Measurements from ENCODE around the gene CEP57L1. TPM values are rescaled to one million over a fixed set of nuclear protein-coding genes. Genes with fewer than 3 reads are reported as not detected.
"Not testable (repeated sequence)": the region's sequence is repeated elsewhere in the genome, so short reads cannot be mapped to it uniquely, and the experiment has no call there.

The CEP57L1 gene
- total RNA-seq, 1 experiment from 2014 or later, result 77.3 TPM

GRCh38 chr6:109105681-109106080, 10.4 kb downstream of the CEP57L1 start:
- DNase-seq (ENCODE audit: low read depth), result no peak

- DNase-seq (ENCODE audit: low read depth), result not testable (repeated sequence)
Measured at GRCh38 chr6:109109663-109110062, 14.4 kb downstream of the CEP57L1 start.

DNA sequence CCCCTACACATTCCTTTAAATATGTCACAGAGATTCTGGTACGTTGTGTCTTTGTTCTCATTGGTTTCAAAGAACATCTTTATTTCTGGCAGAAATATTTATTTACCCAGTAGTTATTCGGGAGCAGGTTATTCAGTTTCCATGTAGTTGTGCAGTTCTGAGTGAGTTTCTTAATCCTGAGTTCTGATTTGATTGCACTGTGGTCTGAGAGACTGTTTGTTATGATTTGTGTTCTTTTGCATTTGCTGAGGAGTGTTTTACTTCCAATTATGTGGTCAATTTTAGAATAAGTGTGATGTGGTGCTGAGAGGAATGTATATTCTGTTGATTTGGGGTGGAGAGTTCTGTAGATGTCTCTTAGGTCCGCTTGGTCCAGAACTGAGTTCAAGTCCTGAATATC, 17.4 kb downstream of the CEP57L1 start:
- not testable (repeated sequence) for DNase-seq (ENCODE audit: low read depth)

DNA sequence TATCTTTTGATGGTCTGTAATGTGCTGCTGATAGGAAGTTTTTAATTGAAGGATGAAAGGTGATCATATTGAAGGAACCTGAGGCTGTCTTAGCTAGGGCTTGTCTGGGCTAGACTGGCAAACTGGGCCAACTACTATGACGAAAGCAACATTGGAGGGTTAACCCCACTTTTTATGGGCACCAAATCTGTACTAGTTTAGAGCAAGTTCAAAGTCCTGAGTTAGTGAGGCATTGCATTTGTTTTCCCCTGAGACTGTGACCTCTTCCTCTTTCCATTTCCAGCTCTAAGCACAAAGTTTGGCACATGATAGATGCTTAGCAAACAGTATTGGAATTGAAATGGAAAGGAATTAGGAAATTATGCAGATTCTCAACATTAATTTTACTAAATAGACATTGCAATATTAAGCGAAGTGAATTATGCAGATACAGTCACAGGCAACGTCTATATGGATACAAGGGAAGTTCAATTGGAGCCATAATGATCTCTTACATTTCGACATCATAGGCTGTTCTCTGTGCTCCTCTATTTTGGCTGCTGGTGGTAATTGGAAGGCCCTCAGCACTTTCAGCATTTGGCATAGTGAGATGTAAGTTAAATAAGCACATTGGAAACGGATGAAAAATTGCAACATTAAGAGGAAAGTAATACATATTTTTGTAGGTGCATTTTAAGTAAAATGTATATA, 22.2 kb downstream of the CEP57L1 start:
- DNase-seq (ENCODE audit: low read depth), result no peak

- no peak for DNase-seq (ENCODE audit: low read depth)
Measured at GRCh38 chr6:109118337-109118736, 23.0 kb downstream of the CEP57L1 start.

DNA sequence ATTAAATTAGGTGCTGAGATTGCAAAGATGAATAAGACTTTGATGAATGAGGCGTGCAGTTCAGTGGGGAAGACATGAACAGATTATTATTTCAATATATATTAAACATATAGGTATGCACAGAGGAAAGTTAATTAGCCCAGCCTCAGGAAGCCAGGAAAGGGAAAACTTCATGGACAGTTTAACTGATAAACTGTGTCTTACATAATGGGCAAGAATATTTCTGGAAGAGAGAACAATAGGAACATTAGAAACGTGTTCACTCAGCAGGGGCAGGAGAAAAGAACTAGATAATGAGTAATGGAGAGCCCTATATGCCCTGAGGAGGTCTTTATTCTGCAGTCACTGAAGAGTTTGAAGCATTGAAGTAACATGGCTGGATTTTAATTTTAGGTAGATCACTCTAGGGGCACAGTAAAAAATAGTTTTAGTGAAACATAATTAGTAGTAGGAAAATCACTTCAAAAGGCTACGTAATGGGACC, 23.6 kb downstream of the CEP57L1 start:
- DNase-seq (ENCODE audit: low read depth), result no peak

DNA sequence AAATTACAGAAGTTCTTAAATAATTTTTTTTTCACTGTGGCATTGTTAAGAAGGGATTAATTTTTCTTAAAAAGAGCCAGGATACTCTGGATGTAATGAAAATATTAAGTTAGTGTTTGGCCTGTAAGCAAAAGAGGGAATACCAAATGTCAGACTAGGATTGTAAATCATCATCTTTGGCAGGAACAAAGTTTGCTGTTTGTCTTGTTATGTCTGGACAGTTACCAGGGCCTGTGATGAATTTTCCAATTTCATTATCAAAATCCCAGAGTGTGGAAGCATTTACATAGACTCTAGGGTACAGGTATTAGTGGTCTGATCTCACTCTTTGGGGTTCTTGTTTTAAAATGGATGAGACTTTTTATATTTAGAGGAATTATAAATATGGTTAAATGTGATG, 26.1 kb downstream of the CEP57L1 start:
- DNase-seq (ENCODE audit: low read depth), result no peak

DNA sequence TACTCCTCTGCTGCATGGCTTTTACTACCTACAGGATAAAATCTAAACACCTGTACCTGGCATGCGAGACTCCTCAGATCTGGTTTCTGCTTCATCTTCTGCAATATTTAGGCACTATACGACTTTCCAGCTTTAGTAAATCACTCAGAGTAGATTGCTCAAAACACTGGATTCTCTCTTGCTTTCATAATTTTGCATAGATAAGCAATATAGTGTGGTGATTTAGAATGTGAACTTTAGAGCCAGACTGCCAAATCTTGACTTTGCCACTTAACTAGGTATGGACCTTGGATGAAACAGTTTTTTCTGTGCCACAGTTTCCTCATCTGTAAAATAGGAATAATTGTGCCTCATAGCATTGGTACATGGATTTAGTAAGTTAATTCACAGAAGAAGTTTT, 28.9 kb downstream of the CEP57L1 start:
- no peak for DNase-seq (ENCODE audit: low read depth)

GRCh38 chr6:109125504-109125903, 30.2 kb downstream of the CEP57L1 start:
- DNase-seq (ENCODE audit: low read depth), result no peak

DNA sequence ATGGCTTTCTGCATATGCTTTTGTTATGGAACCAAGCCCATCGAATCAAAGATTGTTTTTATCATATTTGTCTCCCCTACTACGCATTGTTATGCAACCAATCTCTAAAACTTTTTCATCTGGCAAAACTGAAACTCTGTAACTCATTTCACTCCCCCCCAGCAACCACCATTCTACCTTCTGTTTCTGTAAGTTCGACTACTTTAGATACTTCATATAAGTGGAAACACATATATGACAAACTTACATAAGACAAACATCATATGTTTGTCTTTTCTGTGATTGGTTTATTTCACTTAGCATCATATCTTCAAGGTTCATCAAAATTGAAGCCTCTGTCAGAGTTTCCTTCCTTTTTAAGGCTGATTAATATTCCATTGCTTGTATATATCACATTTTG, 34.8 kb downstream of the CEP57L1 start:
- DNase-seq (ENCODE audit: low read depth), result no peak

DNA sequence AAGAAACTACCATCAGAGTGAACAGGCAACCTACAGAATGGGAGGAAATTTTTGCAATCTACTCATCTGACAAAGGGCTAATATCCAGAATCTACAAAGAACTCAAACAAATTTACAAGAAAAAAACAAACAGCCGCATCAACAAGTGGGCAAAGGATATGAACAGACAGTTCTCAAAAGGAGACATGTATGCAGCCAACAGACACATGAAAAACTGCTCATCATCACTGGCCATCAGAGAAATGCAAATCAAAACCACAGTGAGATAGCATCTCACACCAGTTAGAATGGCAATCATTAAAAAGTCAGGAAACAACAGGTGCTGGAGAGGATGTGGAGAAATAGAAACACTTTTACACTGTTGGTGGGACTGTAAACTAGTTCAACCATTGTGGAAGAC, 40.3 kb downstream of the CEP57L1 start:
- not testable (repeated sequence) for DNase-seq (ENCODE audit: low read depth)

GRCh38 chr6:109136039-109136438, 40.7 kb downstream of the CEP57L1 start:
- not testable (repeated sequence) for DNase-seq (ENCODE audit: low read depth)

DNA sequence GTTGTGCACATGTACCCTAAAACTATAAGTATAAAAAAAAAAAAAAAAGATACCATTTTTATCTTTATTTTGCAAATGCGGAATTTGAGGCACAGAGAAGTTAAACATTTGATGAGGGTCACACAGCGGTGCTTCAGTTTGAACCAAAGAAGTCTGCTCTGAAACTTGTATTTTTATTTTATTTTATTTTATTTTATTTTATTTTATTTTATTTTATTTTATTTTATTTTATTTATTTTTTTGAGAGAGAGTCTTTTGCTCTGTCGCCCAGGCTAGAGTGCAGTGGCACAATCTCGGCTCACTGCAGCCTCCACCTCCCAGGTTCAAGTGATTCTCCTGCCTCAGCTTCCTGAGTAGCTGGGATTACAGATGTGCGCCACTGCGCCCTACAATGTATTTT, 41.2 kb downstream of the CEP57L1 start:
- not testable (repeated sequence) for DNase-seq (ENCODE audit: low read depth)

DNA sequence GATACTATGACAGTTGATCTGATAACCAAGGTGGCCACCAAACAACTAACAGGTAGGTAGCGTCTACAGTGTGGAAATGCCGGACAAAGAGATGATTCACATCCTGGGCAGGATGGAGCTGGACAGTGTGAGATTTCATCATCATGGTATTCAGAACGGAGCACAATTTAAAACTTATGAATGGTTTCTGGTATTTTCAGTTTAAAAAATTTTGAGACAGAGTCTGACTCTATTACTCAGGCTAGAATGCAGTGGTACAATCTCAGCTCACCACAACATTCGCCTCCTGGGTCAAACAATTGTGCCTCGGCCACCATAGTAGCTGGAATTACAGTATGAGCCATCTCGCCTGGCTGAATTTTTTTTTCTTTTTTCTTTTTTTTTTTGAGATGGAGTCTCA, 43.8 kb downstream of the CEP57L1 start:
- DNase-seq (ENCODE audit: low read depth), result peak; percentile 54

GRCh38 chr6:109142067-109142466, 46.8 kb downstream of the CEP57L1 start:
- DNase-seq (ENCODE audit: low read depth), result not testable (repeated sequence)

DNA sequence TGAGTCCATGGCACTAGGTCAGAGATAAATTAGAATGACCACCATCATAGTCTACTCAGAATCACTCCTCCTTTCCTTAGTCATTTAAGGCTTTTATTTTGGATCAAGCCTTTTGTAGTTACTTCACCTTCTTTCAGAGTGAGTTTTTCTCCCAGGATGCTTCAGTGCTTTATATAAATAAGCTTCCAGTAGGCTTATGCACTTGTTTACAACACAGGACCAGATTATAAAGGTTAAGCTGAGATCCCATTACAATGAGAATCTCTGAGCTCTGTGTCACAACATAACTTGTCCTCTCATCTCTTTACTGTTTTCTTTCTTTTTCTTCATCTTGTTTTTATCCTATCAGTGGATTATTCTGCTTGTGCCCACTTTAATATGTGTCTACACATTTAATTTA, 47.9 kb downstream of the CEP57L1 start:
- no peak for DNase-seq (ENCODE audit: low read depth)

- not testable (repeated sequence) for DNase-seq (ENCODE audit: low read depth)
Measured at GRCh38 chr6:109148251-109148650, 52.9 kb downstream of the CEP57L1 start.

- not testable (repeated sequence) for DNase-seq (ENCODE audit: low read depth)
Measured at GRCh38 chr6:109148716-109149115, 53.4 kb downstream of the CEP57L1 start.

DNA sequence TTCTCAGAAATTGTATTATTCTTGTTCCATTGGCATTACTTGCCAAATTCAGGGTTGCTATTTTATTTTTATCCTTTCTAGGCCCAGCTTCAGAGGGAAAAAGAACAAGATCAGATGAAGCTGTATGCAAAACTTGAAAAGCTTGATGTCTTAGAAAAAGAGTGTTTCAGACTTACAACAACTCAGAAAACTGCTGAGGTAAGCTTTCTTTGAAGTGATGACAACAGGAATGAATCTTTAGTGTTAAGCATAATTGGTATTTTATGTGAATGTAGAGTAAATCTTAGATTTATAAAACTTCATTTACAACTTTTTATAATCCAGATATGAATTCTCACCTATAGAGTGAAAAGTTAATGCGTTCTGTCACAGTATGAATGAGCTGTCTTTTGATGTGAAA, 58.4 kb downstream of the CEP57L1 start:
- DNase-seq (ENCODE audit: low read depth), result no peak

GRCh38 chr6:109164331-109164730, 69.0 kb downstream of the CEP57L1 start:
- DNase-seq (ENCODE audit: low read depth), result no peak

GRCh38 chr6:109165392-109165974, 70.2 kb downstream of the CEP57L1 start:
- DNase-seq (ENCODE audit: low read depth), result peak; percentile 21

DNA sequence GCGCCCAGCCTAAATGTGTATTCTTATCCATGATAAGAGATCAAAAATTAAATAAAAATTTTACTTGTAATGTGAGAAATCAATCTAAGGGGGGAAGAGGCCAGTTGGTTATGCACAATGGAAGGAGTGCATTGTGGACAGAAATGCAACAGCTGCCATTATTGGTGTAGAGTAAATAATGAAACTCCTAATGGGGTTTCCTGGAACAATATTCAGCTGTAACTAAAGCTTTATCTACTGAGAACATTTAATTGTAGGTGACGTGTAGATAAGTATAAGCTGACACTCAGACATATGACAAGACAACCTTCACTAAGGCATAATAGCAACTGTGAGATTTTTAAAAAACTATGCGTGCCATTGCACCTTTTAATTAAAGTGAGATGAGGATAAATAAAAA, 71.4 kb downstream of the CEP57L1 start:
- DNase-seq (ENCODE audit: low read depth), result no peak

DNA sequence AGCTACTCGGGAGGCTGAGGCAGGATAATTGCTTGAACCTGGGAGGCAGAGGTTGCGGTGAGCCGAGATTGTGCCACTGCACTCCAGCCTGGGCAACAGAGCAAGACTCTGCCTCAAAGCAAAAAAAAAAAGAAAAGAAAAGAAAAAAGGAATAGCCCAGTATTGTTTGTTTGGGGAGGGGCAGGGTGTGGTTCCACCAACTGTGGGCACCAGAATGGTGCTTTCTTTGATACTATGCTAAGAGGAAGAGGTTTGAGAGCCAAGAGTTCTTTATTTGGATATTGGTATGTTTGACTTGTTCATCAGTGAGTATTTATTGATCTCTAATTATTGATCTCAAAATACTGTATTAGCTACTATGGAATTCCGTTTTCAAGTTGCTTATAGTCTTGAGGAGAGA, 72.3 kb downstream of the CEP57L1 start:
- no peak for DNase-seq (ENCODE audit: low read depth)

DNA sequence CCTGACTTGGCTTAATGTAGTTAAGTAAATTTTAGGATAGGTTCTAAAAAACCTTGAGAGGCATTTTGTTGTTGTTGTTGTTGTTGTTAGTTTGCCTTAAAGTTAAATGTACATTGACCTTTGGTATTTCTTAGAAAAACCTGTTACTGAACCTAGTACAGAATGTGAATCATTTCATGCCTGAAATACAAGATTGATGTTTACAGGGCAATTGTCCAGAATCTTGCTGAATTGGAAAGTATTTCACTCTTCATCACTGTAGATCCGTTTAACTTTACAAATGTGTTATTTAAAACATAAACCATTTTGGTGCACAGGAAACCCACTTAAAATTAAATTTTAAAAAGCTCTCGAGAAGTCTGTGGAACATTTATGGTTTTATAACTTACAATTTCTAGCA, 75.0 kb downstream of the CEP57L1 start:
- DNase-seq (ENCODE audit: low read depth), result no peak

All from RPMI7951 (cell line).